Panc1 (cell line): ENCODE data around the gene ZNF521. TPM values are rescaled to one million over a fixed set of nuclear protein-coding genes. Genes with fewer than 3 reads are reported as not detected.
A peak's percentile ranks its signal among the peaks of the same experiment; 100 is the strongest.

Experiments used
- ATAC-seq: fragments of 200-7000 bp; cut with Tn5 transposase; 2 replicates; pipeline ENCODE4 v1.9.1; 2020; ENCODE audit warnings: mild to moderate bottlenecking, moderate library complexity
- BruUV-seq: library from RNA; stranded (reverse); fragments of 400-500 nt; replicated peaks from 2 replicates; lab custom pipeline; 2021; lab: Mats Ljungman, UMichigan
- CTCF ChIA-PET: fragments of 300-600 bp; sonication (Branson Sonifier 250); formaldehyde crosslinking; loops from one replicate; lab custom pipeline; 2022; ENCODE audit warnings: antibody characterized with exemption; lab: Charles Lee
- POLR2A ChIA-PET: fragments of 300-600 bp; sonication (Branson Sonifier 250); formaldehyde crosslinking; loops from one replicate; lab custom pipeline; 2022; ENCODE audit warnings: antibody characterized with exemption; lab: Charles Lee
- DNase-seq: peaks from one replicate; pipeline ENCODE4 v3.0.0-alpha.2; 2010; ENCODE audit warnings: low read depth, low spot score
- H3K27ac ChIP-seq: 2 replicates; pipeline ENCODE4 v1.5.1; 2011; ENCODE audit warnings: mild to moderate bottlenecking, low read length, inconsistent platforms
- H3K27me3 ChIP-seq: fragments of 200-500 bp; sonication (Bioruptor generic); 2 replicates; pipeline ENCODE4 v1.6.0; 2014; ENCODE audit warnings: low read length, inconsistent platforms; ENCODE audit not compliant: control insufficient read depth, insufficient read depth
- H3K36me3 ChIP-seq: fragments of 200-500 bp; sonication (Bioruptor generic); 2 replicates; pipeline ENCODE4 v1.5.1; 2014; ENCODE audit warnings: inconsistent platforms, mild to moderate bottlenecking, low read length, moderate library complexity; ENCODE audit not compliant: control insufficient read depth, insufficient read depth
- H3K4me1 ChIP-seq: 2 replicates; pipeline ENCODE4 v1.5.1; 2011; ENCODE audit warnings: inconsistent platforms, mild to moderate bottlenecking, low read length, moderate library complexity; ENCODE audit not compliant: control insufficient read depth, insufficient read depth
- H3K4me3 ChIP-seq, 2 experiments: 2 replicates each; pipeline ENCODE4 v1.5.1; 2011 to 2012; ENCODE audit warnings: low read depth in 2 of 2, low read length in 2 of 2, mild to moderate bottlenecking in 2 of 2, inconsistent platforms in 1 of 2, moderate library complexity in 1 of 2
- H3K9me3 ChIP-seq: fragments of 200-500 bp; sonication (Bioruptor generic); 2 replicates; pipeline ENCODE4 v1.5.1; 2014; ENCODE audit warnings: low read depth, mild to moderate bottlenecking, inconsistent platforms, low read length, moderate library complexity; ENCODE audit not compliant: control insufficient read depth, insufficient read depth
- POLR2AphosphoS5 ChIP-seq: IDR thresholded peaks from 2 replicates; pipeline ENCODE4 v1.6.1; 2012; ENCODE audit warnings: mild to moderate bottlenecking, low read depth, low read length, moderate library complexity
- SIN3A ChIP-seq: IDR thresholded peaks from 2 replicates; pipeline ENCODE4 v1.6.1; 2012; ENCODE audit warnings: low read depth, mild to moderate bottlenecking, low read length, moderate library complexity, borderline replicate concordance; ENCODE audit not compliant: insufficient read depth
- TCF7L2 ChIP-seq: IDR thresholded peaks from 2 replicates; pipeline ENCODE4 v1.6.1; 2011; ENCODE audit warnings: mild to moderate bottlenecking, low read depth, low read length, inconsistent platforms
- in situ Hi-C: cut with HindIII; loops from 2 replicates; pipeline ENCODE4 v1.10.0; 2016; ENCODE audit warnings: low sequenced_read_pairs, low pct_unique_long_range_greater_than_20kb
- intact Hi-C: fragments of 100-400 bp; cut with micrococcal nuclease; formaldehyde crosslinking; loops from one replicate; pipeline ENCODE4 v1.10.0; 2022; ENCODE audit not compliant: unreplicated experiment
- total RNA-seq: library from RNA; stranded (reverse); gene quantifications from one replicate; pipeline ENCODE4 v1.2.1, GENCODE V29; 2021; ENCODE audit not compliant: unreplicated experiment
- TF ChIP-seq, protein P1 (sequence below): fragments of 450-650 bp; IDR thresholded peaks from 2 replicates; pipeline ENCODE4 v1.5.1; 2017; ENCODE audit warnings: mild to moderate bottlenecking
- TF ChIP-seq, protein P2 (sequence below), 2 experiments: IDR thresholded peaks; 2 replicates each; pipeline ENCODE4 v1.6.1; 2011 to 2012; ENCODE audit warnings: low read depth in 2 of 2, control low read depth in 1 of 2, low read length in 1 of 2, mild to moderate bottlenecking in 1 of 2, moderate library complexity in 1 of 2; ENCODE audit not compliant: insufficient read depth in 1 of 2

The ZNF521 gene
- total RNA-seq, 1 experiment from 2014 or later = 0.15 TPM

DNA sequence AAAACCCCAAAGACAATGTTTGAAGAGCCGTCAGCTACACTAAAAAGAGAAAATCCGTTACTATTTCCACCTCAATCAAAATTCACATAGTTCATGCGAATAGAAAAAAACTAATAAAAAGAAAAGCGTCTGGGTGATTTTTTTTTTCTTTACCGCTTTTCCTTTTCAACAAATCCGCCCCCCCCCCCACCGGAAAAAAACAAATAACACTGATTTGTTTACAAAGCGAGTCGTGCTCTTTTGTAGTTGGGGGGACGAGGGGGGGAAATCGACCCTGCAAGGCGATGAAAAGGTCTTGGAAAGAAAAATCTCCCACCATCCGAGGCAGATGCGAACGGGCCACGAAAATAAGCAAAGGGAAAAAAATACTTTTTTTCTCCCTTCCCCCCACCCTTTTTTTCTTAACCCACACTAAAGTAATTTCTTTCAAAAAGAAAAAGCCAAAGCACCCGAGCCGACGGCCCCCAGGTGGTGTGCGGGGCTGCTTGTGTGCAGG, 638 bp downstream of the ZNF521 start:
- no peaks in the 10 kb centered on the region for H3K9me3 ChIP-seq
- peaks cover 4% of the 10 kb centered on the region; the same call in 1 of the 2 replicates for H3K4me1 ChIP-seq
- H3K27ac ChIP-seq = no peak overlapping the region
- intact Hi-C loops (no loop called here), in situ Hi-C loops (no loop called here)
- H3K36me3 ChIP-seq = no peaks in the 10 kb centered on the region
- CTCF ChIA-PET = no interaction called here
- ATAC-seq (no peak), DNase-seq (no peak)
- peak overlapping the region; percentile 57 to 75 for H3K4me3 ChIP-seq
- POLR2A ChIA-PET = no interaction called here
- H3K27me3 ChIP-seq = peaks cover 27% of the 10 kb centered on the region
- BruUV-seq = no TSS peak
- TF ChIP-seq TCF7L2 = no peak
- TF ChIP-seq, protein P1, sequence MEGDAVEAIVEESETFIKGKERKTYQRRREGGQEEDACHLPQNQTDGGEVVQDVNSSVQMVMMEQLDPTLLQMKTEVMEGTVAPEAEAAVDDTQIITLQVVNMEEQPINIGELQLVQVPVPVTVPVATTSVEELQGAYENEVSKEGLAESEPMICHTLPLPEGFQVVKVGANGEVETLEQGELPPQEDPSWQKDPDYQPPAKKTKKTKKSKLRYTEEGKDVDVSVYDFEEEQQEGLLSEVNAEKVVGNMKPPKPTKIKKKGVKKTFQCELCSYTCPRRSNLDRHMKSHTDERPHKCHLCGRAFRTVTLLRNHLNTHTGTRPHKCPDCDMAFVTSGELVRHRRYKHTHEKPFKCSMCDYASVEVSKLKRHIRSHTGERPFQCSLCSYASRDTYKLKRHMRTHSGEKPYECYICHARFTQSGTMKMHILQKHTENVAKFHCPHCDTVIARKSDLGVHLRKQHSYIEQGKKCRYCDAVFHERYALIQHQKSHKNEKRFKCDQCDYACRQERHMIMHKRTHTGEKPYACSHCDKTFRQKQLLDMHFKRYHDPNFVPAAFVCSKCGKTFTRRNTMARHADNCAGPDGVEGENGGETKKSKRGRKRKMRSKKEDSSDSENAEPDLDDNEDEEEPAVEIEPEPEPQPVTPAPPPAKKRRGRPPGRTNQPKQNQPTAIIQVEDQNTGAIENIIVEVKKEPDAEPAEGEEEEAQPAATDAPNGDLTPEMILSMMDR = no peak
- no peak for TF ChIP-seq SIN3A
- TF ChIP-seq, protein P2, sequence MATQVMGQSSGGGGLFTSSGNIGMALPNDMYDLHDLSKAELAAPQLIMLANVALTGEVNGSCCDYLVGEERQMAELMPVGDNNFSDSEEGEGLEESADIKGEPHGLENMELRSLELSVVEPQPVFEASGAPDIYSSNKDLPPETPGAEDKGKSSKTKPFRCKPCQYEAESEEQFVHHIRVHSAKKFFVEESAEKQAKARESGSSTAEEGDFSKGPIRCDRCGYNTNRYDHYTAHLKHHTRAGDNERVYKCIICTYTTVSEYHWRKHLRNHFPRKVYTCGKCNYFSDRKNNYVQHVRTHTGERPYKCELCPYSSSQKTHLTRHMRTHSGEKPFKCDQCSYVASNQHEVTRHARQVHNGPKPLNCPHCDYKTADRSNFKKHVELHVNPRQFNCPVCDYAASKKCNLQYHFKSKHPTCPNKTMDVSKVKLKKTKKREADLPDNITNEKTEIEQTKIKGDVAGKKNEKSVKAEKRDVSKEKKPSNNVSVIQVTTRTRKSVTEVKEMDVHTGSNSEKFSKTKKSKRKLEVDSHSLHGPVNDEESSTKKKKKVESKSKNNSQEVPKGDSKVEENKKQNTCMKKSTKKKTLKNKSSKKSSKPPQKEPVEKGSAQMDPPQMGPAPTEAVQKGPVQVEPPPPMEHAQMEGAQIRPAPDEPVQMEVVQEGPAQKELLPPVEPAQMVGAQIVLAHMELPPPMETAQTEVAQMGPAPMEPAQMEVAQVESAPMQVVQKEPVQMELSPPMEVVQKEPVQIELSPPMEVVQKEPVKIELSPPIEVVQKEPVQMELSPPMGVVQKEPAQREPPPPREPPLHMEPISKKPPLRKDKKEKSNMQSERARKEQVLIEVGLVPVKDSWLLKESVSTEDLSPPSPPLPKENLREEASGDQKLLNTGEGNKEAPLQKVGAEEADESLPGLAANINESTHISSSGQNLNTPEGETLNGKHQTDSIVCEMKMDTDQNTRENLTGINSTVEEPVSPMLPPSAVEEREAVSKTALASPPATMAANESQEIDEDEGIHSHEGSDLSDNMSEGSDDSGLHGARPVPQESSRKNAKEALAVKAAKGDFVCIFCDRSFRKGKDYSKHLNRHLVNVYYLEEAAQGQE (IDR thresholded peaks at IDR 0.05; ENCODE audit: insufficient read depth in 1 of 2, low read depth in 2 of 2, low read length in 1 of 2) = no peak
- no peak for TF ChIP-seq POLR2AphosphoS5

DNA sequence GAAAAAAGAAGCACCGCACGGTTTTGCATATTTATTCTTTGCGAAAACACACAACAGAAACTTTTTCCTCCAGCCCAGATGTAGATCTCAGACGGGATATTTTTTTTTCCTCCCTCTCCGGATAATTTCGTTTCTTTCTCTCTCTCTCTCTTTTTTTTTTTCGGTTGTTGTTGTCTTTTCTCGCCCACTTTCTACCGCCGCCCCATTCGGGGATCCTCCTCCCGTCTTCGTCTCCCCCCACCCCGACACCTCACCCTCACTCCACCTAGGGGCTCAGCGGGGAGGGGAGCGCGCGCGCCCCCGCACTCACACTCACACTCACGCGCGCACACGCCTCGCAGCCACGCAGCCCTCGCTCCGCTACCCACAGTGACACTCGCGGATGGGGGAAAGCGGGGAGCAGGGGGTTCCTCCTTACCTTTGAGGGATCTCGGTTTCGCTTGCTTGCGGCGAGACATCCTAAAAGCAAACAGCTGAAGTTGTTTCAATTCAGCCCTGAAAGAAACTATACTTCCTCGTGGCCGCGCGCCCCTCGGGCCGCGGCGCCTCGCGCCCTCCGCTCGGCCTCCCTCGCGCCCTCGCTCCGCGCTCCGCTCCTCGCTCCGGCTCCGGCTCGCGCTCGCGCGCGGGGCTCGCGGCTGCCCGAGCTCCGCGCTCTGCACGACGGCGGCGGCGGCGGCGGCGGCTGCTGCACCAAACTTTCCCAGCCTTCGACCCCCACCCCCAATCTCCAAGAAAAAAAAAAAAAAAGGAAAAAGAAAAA, 1.3 kb downstream of the ZNF521 start:
- intact Hi-C loops (no loop called here), in situ Hi-C loops (no loop called here)
- Histone ChIP-seq H3K4me3 (peak overlapping the region in 1 of 2 experiments; percentile 57; a peak in 1 of 4 replicates), H3K27me3 (peaks cover 26% of the 10 kb centered on the region), H3K4me1 (peaks cover 4% of the 10 kb centered on the region; the same call in 1 of the 2 replicates), H3K27ac (no peak overlapping the region), H3K36me3 (no peaks in the 10 kb centered on the region), H3K9me3 (no peaks in the 10 kb centered on the region)
- DNase-seq (no peak), ATAC-seq (no peak)
- TF ChIP-seq POLR2AphosphoS5 (no peak), TCF7L2 (no peak), SIN3A (no peak)
- TF ChIP-seq, protein P1 = no peak
- TF ChIP-seq, protein P2 (IDR thresholded peaks at IDR 0.05; ENCODE audit: insufficient read depth in 1 of 2, low read depth in 2 of 2, low read length in 1 of 2) = no peak
- no TSS peak for BruUV-seq
- POLR2A ChIA-PET = no interaction called here
- CTCF ChIA-PET = no interaction called here
